HG03439 (cell line): ENCODE data around the gene PHF21A.

Source experiments
- ATAC-seq: cut with Tn5 transposase; IDR thresholded peaks from one replicate; pipeline ENCODE4 v1.9.1; 2021; ENCODE audit warnings: mild to moderate bottlenecking, moderate library complexity; ENCODE audit not compliant: unreplicated experiment

The PHF21A gene

GRCh38 chr11:45936511-45937054, 184.7 kb downstream of the PHF21A start:
- no peak for ATAC-seq

GRCh38 chr11:45935349-45936064, 185.7 kb downstream of the PHF21A start:
- no peak for ATAC-seq

- ATAC-seq = no peak
These were observed 186.5 kb downstream of the PHF21A start for GRCh38 chr11:45934580-45935318.

- no peak for ATAC-seq
These were observed 187.2 kb downstream of the PHF21A start for GRCh38 chr11:45933846-45934579.

- ATAC-seq = no peak
These were observed 188.0 kb downstream of the PHF21A start for GRCh38 chr11:45933131-45933831.

- no peak for ATAC-seq
These were observed 189.0 kb downstream of the PHF21A start for GRCh38 chr11:45932217-45932616.

GRCh38 chr11:45931739-45932138, 189.5 kb downstream of the PHF21A start:
- ATAC-seq = no peak

GRCh38 chr11:45930951-45931570, 190.2 kb downstream of the PHF21A start:
- no peak for ATAC-seq

GRCh38 chr11:45930031-45930794, 191.0 kb downstream of the PHF21A start:
- ATAC-seq = peak; percentile 90

GRCh38 chr11:45929486-45930030, 191.7 kb downstream of the PHF21A start:
- peak; percentile 4 for ATAC-seq

GRCh38 chr11:45928535-45929215, 192.6 kb downstream of the PHF21A start:
- ATAC-seq = no peak

- no peak for ATAC-seq
These were observed 193.4 kb downstream of the PHF21A start for GRCh38 chr11:45927684-45928413.

GRCh38 chr11:45927332-45927683, 193.9 kb downstream of the PHF21A start:
- ATAC-seq = no peak

GRCh38 chr11:45926536-45927331, 194.5 kb downstream of the PHF21A start:
- ATAC-seq = no peak

GRCh38 chr11:45926001-45926401, 195.3 kb downstream of the PHF21A start:
- ATAC-seq = no peak

- no peak for ATAC-seq
These were observed 195.7 kb downstream of the PHF21A start for GRCh38 chr11:45925550-45925949.

- no peak for ATAC-seq
These were observed 196.3 kb downstream of the PHF21A start for GRCh38 chr11:45924927-45925326.
